ENCODE data around the gene DBNDD2.

Gene DBNDD2

DNA sequence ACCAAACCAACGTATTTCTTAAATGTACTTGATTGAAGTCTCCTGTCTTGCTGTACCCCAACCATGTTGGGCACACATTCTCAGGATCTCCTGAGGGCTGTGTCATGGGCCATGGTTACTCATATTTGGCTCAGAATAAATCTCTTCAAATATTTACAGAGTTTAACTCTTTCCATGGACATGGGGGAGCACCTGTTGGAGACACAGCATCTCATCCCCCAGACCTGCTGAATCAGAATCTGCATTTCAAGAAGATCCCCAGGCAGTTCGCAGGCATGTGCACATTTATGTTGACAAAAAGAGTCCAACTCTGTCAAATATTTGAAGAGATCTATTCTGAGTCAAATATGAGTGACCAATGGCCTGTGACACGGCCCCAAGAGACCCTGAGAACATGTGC, 32.3 kb downstream of the DBNDD2 start:
- DNase-seq (ENCODE audit: low read depth) = no peak
- H3K4me3 ChIP-seq (ENCODE audit: low read depth, low read length) = no peak overlapping the region
- TF ChIP-seq, protein P1, sequence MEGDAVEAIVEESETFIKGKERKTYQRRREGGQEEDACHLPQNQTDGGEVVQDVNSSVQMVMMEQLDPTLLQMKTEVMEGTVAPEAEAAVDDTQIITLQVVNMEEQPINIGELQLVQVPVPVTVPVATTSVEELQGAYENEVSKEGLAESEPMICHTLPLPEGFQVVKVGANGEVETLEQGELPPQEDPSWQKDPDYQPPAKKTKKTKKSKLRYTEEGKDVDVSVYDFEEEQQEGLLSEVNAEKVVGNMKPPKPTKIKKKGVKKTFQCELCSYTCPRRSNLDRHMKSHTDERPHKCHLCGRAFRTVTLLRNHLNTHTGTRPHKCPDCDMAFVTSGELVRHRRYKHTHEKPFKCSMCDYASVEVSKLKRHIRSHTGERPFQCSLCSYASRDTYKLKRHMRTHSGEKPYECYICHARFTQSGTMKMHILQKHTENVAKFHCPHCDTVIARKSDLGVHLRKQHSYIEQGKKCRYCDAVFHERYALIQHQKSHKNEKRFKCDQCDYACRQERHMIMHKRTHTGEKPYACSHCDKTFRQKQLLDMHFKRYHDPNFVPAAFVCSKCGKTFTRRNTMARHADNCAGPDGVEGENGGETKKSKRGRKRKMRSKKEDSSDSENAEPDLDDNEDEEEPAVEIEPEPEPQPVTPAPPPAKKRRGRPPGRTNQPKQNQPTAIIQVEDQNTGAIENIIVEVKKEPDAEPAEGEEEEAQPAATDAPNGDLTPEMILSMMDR (conservative IDR thresholded peaks at IDR 0.05; ENCODE audit: low read depth, low read length) = no peak

DNA sequence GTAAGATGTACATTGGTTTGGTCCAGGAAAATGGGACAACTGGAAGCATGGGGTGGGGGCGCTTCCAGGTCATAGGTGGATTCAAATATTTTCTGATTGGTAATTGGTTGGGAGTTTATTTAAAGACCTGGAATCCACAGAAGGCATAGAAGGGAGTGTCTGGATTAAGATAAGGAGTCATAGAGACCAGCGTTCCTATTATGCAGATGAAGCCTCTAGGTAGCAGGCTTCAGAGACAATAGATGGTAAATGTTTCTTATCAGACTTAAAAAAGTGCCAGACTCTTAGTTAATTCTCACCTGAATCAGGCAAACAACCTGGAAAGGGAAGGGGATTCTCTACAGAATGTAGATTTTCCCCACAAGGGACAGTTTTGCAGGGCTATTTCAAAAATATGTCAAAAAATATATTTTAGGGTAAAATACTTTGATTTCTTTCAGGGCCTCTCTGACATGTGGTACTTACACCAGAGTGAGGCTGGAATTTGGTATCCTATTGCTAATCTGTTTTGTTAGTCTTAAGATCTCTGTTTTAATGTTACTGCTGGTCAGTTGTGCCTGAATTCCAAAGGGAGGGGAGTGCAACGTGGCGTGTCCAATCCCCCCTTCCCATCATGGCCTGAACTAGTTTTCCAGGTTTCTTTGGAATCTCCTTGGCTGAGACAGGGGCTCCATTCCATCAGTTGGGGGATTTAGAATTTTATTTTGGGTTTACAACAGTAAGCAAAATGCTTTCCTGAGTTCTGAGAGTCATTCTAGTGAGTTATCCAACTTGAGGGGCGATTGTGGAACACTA, 33.0 kb downstream of the DBNDD2 start:
- DNase-seq (ENCODE audit: low read depth) = no peak
- TF ChIP-seq, protein P1 (conservative IDR thresholded peaks at IDR 0.05; ENCODE audit: low read depth, low read length) = no peak
- no peak overlapping the region for H3K4me3 ChIP-seq (ENCODE audit: low read depth, low read length)

DNA sequence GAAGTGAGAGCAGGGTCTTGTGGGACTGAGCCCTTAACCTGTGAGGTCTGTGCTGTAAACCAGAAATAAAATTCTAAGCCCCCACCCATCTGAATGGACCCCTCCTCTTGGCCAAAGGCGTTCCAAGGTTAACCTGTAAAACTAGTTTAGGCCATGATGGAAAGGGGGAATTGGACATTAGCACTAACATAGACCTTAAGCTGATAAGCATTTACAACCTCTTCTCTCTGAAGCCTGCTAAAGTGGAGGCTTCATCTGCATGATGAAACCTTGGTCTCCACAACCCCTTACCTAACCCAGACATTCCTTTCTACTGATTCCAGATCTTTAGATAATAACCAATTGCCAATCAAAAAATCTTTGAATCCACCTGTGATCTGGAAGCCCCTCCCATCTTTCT, 33.7 kb downstream of the DBNDD2 start:
- no peak for DNase-seq (ENCODE audit: low read depth)
- TF ChIP-seq, protein P1 (conservative IDR thresholded peaks at IDR 0.05; ENCODE audit: low read depth, low read length) = no peak
- H3K4me3 ChIP-seq (ENCODE audit: low read depth, low read length) = no peak overlapping the region

DNA sequence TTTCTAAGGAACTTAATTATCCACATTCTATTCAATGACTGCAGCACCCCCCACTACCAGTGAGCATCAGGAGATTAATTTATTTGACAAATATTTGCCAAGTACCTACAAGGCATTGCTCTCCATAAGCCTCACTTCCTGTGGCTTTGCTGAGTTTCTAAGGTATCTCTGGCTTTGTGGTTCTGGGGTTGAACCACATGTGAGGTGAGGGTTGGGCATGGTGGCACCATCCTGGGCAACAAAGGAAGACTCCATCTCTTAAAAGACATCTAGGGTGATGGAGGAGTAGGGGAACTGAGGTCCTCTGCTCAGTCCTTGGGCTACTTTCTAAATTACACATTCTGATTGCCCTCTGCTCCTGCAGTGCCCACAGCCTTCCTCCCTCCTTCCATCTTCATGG, 36.0 kb downstream of the DBNDD2 start:
- no peak overlapping the region for H3K4me3 ChIP-seq (ENCODE audit: low read depth, low read length)
- no peak for DNase-seq (ENCODE audit: low read depth)
- TF ChIP-seq, protein P1 (conservative IDR thresholded peaks at IDR 0.05; ENCODE audit: low read depth, low read length) = no peak

DNA sequence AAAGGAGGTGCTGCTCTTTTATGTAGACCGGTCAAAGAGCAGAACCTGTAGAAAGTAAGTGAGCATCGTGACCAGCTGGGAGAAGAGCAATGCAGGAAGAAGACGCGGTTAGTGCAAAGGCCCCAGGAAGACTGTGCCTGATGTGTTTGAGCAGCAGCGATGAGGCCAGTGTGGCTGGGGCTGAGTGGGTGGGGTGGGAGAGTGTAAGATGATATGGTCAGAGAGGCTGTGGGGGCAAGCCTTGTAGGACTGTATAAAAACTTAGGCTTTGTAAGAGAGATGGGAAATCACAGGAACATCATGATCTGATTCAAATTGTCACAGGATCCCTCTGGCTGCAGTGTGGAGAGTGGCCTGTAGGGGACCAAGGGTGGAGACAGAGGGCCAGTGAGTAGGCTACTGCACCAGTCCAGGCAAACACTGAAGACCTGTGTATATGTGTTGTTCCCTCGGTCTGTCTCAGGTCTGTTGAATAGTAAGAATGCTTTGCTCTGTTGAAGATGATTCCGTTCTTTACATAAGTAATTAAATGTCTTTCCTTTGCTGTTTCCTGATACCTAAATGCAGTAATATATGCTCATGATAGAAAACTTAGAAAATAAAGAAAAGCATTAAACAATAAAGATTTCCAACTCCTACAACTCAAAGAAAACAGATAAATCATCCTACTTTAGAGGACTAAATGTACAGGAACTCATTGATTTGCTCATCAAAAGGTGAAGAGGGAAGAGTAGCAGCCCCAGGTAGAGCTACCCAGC, 37.9 kb downstream of the DBNDD2 start:
- TF ChIP-seq, protein P1 (conservative IDR thresholded peaks at IDR 0.05; ENCODE audit: low read depth, low read length) = peak; percentile 65
- no peak overlapping the region for H3K4me3 ChIP-seq (ENCODE audit: low read depth, low read length)
- peak; percentile 39 for DNase-seq (ENCODE audit: low read depth)

DNA sequence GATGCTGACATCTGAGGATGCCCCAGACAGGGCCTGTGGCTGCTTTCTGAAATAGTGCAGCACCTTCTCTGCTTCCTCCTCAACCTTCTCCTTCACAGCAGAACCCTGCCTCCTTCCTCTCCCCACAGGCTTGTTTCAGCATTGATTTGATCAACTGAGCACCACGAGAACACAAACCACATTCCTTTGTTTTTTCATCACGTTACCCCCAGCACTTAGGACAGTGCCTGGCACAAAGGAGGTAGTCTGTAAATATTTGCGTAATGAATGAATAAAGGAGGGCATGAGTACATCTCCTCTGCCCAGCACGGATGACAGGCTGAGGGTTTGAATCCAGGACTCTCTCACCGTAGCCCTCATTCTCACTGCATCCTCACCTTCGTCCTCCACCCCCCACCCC, 40.2 kb downstream of the DBNDD2 start:
- TF ChIP-seq, protein P1 (conservative IDR thresholded peaks at IDR 0.05; ENCODE audit: low read depth, low read length) = no peak
- no peak overlapping the region for H3K4me3 ChIP-seq (ENCODE audit: low read depth, low read length)
- no peak for DNase-seq (ENCODE audit: low read depth)
